Testis (tissue), 2 donors: ENCODE data around the gene DOK3.

Experiments used
- CTCF ChIP-seq, 3 experiments: fragments of 450-650 bp in 2 of 3; fragments of 200-600 bp in 1 of 3; sonication (generic) in 1 of 3; IDR thresholded peaks; one replicate each; pipeline ENCODE4 v1.5.1; 2016 to 2019; ENCODE audit warnings: antibody characterized with exemption in 3 of 3, mild to moderate bottlenecking in 2 of 3, moderate library complexity in 1 of 3
- POLR2A ChIP-seq: fragments of 450-650 bp; IDR thresholded peaks from one replicate; pipeline ENCODE4 v1.6.1; 2017; ENCODE audit warnings: antibody characterized with exemption, mild to moderate bottlenecking, moderate library complexity

DNA sequence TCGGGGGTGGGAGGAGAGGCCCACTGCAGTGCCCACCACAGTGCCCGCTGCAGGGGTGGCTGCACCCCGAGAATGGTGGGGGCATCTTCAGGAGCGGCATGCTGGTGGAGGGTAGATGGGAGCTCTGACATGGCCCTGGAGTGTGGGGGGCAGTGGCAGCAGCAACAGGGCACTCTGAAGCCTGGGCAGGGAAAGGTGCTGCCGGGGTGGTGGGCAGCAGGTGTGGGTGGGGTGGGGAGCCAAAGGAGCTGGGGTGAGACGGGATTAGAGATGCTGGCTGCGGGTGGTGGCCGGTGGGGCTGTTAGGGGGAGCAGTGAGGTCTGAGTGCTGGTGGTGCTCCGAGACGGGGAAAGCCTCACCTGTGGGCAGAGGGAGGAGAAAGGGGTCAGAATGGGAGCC is 26.8 kb upstream of the DOK3 start:
- TF ChIP-seq CTCF (IDR thresholded peaks at IDR 0.05) (no peak), POLR2A (no peak)
